ENCODE results near the gene FGD2.
"Not testable (repeated sequence)": the region's sequence is repeated elsewhere in the genome, so short reads cannot be mapped to it uniquely, and the experiment has no call there.

FGD2 gene

DNA sequence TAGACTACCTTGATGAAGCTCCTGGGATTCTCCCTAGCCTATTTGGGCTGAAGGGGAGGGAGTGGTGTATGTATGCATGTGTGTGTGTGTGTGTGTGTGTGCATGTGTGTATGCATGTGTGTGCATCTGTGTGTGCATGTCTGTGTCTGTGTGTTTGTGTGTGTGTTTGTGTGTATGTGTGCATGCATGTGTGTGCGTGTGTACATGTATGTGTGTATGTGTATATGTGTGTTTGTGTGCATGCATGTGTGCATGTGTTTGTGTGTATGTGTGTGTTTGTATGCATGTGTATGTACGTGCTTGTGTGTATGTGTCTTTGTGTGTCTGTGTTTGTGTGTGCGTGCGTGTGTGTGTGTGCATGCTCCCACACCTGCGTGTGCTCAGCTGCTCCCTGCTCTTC, 15.4 kb downstream of the FGD2 start:
- DNase-seq = no peak

DNA sequence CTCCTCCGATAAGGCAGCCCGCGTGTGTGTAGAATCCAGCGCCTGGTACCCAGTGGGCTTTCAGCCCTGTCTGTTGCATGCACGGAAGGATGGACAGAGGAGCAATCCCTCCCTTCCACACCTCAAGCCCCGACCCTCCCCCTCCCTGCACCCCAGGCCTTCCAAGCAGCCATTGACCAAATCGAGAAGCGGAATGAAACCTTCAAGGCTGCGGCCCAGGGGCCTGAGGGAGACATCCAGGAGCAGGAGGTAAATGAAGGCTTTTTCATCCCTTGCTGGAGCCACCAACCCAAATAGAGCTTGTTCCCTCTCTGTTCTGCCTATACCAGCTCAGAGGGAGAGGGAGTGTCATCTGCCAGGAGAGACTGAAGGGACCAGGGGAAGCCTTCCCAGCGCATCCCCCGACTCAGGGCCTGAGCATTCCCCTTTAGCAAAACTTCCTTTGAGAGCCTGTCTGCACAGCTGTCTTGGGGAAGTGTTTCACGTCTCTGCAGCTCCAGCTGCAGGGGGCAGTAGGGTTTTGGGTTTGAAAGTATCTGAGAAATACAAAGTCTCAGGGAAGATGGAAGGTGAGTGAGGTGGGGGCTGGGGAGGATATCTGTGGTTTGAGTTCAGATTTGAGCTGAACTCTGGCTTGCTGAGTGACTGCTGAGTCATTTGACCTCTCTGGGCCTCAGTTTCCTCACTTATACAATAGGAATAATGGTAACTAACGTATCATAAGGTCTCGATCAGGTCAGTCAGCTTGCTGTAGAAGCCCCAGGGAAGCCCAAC, 16.1 kb downstream of the FGD2 start:
- DNase-seq = peak; percentile 75 to 79

DNA sequence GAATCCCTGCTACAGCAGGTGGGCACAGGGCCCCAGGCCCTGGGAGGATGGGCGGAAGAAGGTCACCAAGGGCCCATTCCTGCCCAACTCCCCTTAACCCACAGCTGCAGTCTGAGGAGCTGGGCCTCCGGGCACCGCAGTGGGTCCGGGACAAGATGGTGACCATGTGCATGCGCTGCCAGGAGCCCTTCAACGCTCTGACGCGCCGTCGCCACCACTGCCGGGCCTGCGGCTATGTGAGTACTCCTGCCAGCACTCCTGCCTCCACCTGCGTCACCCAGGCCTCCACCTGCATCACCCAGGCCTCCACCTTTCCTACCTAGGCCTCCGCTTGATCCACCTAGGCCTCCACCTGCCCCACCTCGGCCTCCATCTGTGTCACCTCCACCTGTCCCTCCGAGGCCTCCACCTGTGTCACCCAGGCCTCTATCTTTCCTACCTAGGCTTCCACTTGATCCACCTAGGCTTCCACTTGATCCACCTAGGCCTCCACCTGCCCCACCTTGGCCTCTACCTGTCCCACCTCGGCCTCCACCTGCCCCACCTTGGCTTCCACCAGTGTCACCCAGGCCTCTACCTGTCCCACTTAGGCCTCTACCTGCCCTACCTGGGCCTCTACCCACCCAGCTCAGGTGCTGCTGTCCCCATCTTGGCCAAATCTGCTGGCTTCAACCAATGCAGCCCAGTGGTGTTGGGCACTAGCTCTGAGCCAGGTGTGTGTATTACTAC, 16.8 kb downstream of the FGD2 start:
- DNase-seq = no peak

DNA sequence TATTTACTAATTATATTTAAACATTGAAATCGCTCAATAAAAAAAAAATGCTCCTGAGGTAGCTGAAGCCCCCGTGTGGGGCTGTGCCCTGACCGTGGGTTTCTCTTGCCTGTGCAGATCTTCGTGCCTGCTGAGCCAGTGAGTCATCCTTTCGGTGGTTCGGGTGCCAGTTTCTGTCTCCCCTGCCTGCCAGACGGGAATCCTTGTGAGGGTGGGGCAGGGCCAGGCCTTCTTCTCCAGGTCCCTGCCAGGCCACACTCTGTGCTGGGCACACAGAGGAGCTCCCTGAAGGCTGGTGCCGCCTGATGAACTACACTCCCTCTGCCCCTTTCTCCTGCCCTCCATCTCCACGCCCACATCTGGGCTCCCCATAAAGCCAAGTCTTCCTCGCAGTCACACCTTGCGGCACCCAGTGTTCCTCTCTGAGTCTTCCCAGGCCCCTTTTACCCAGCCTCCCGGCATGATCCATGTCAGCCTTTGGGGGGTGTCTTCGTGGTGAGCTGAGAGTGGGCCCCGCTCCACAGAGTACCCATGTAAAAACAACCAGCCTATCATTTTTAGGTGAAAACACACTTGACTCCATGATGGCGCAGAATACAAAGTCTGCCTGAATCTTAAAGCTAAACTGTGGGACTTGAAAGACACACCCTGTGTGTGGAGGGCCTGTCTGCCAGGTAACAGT, 19.3 kb downstream of the FGD2 start:
- peak; percentile 77 to 82 for DNase-seq

DNA sequence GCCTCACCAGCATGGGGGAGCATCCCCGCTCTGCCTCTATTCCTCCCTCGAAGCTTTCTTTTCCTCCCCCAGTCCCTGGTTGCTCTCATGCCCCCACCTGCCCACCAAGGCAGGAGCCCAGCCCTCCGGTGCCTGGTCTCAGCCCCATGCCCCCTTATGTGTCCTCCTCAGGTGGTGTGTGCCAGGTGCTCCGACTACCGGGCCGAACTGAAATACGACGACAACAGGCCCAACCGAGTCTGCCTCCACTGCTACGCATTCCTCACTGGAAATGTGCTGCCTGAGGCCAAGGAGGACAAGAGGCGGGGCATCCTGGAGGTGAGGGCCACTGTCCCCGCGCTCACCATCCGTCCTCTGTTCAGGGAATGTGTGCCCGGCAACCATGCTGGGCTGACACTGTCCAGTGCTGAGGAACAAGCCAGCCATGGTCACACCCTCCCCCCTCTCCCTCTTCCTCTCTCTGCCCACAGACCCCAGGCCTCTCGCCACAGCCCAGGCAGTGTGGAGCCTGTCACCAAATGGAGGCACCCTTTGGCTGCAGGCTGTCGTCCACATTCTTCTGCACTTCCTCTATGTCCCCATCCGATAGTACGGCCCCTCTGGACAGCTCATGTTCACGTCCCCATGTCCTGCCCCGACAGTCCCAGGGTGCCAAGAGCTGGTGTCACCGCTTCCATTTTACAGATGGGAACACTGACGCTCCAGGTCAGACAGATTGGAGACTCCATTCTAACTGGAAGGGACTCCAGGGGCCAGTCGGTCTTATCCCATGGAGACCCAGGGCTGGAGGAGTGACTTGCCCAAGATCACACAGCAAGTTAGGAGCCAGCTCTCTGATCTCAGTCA, 20.4 kb downstream of the FGD2 start:
- DNase-seq = no peak

DNA sequence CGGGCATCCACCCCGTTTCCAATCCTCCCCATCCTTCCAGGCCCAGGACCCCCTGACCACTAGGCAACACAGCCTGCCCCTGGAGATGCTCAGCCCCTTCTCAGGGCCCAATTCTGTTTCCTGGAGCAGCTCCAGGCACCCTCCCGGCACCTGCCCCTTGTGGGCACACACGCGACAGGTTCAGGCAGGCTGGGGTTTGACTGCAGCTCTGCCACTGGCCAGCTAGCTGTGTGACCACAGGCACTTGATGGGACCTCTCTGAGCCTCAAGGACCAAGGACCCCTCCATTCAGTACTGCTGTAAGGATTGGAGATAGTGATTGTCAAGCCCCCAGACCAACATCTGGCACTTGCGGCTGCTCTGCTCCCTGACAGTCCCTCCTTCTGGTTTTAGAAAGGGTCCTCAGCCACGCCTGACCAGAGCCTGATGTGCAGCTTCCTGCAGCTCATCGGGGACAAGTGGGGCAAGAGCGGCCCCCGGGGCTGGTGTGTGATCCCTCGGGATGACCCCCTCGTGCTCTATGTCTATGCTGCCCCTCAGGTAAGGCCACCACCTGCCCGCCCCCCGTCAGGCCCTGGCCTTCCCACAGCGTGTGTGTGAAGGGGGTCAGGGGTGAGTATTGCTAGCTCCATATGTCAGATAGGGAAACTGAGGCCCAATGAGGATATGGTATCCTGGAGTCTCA, 21.7 kb downstream of the FGD2 start:
- DNase-seq = no peak

DNA sequence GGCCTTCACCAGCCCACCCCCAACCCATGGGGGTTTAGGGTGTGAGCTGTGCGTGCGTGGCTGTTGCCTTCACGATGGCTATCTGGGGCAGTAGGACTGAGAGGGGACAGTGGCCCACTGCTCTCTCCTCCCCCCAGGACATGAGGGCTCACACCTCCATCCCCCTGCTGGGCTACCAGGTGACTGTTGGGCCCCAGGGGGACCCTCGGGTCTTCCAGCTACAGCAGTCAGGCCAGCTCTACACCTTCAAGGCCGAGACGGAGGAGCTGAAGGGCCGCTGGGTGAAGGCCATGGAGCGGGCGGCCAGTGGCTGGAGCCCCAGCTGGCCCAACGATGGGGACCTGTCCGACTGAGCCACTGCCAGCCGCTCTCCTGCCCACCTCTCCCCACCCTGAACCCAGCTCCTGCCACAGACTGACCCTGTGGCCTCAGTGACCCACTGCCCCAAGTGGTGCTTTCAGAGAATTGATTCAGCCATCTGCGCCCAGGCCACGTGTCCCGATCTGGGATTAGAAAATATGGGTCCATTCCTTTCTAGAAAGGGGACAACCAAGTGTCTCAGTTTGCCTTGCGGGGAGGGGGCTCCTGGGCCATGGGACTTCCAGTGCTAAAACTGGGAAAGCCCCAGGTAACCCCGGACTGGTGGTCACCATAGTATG, 22.5 kb downstream of the FGD2 start:
- no peak for DNase-seq

DNA sequence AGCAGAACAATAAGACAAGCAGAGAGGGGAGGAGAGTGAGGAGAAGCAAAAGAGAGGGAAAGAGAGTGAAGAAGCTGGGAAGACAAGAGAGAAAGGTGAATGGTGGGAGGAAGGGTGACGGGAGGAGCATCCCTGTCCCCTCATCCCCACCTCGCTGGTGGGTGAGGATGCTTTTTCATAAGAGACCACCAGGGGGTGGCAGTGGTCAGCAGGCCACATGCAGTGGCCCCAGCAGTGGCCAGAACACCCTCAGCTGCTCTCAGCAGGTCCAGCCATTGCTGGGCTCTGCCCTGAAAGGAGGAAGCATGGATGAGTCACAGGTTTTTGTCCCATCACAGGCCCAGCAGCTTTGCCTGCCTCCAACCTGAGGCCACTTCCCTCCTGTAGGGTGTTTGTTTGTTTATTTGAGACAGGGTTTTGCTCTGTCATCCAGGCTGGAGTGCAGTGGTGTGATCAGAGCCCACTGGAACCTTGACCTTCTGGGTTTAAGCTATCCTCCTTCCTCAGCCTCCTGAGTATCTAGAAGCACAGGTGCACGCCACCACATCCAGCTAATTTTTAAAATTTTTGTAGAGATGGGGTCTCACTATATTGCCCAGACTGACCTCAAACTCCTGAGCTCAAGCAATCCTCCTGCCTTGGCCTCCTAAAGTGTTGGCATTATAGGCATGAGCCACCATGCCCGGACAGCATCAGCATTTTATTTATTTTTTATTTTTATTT, 24.0 kb downstream of the FGD2 start:
- DNase-seq = peak; percentile 68 to 70

DNA sequence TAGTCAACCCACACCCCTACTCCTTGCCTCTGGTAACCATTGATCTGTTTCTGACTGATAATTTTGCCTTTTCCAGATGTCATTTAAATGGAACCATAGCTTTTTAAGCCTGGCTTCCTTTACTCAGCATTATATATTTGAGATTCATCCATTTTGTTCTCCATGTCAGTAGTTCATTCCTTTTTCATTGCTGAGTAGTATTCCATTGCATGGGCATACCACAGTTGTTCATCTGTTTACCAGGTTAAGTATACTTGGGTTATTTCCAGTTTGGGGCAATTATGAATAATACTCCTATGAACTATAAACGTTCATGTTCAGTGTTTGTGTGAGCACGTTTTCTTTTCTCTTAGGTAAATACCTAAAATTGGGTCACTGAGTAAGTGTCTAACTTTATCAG, 25.1 kb downstream of the FGD2 start:
- DNase-seq = no peak

DNA sequence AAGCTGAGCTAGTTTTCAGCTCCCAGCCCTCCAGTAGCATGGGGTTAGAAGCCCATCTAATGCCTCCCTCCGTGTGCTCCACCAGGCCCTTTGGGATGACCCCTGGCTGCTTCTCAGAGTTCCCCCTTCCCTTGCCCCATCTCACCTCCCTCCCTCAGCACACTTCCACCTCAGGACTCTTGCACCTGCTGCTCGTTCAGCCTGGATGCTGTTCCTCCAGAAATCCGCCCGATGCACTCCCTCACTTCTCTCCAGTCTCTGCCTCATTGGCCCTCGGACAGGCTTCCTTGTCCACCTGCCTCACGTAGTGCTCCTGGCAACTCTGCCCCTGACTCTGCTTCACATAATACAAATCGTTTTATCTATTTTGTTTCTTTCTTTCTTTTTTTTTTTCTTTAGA, 26.8 kb downstream of the FGD2 start:
- no peak for DNase-seq

DNA sequence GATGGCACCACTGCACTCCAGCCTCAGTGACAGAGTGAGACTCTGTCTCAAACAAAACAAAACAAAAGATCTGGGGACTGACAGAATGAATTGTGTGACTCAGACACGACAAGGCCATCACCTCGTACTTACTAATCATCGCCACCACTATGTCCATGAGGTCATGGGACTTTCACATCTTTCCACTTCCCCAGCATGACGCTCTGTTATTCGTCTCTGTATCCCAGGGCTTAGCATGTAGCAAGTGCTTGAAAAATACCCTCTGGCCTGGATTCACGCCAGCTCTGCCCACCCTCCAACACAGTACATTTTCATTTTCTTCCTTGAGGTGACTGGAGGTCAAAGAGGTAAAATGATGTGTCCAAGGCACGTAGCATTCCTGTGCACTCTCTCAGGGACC, 27.8 kb downstream of the FGD2 start:
- DNase-seq = peak; percentile 74 to 75

DNA sequence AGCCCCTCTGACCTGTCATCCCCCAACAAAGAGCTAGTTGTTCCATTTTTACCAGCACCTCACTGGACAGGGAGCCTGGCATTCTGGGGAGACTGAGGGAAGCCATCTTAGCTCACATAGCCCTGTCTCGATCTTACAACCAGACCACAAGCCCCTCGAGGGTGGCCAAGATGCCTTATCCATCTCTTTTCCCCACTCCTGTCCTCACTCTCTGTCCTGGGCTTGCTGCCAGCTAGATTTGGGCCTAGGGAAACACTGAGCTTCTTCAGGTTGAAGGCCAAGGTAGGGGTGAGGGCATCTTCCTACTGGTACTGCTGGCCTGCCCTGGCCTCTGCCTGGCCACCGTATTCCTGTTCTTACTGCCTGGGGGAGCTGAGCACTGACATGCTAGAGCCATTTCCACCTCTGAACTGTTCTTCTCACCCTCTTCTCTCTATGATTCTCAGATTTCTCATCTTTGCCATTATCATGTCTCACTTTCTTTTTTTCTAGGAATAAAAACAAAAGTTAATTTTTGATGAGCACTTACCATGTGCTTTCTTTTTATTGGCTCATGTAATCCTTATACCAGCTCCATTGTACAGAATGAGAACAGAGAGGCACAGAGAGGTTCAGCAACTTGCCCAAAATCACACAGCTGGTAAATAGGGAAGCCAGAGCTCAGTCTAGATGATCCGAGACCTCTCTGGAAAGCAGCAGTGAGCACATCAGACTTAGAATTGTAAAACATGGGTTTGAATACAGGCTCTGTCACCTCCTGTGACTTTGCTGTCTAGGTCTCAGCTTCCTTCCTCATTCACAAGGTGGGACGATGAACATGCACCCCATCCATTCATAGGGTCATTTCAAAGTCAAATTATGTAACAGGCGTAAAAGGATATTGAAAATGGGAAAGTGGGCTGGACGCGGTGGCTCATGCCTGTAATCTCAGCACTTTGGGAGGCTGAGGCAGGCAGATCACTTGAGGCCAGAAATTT, 28.7 kb downstream of the FGD2 start:
- DNase-seq = peak; percentile 54 to 58

DNA sequence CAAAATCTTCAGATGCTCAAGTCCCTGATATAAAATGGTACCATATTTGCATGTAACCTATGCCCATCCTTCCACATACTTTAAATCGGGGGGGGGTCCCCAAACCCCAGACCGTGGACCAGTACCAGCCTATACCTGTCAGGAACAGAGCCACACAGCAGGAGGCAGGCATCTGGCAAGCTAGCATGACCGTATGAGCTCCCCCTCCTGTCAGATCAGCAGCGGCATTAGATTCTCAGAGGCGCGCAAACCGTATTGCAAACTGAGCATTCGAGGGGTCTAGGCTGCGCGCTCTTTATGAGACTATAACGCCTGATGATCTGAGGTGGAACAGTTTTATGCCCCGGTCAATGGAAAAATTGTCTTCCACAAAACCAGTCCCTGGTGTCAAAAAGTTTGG, 30.7 kb downstream of the FGD2 start:
- DNase-seq = no peak

DNA sequence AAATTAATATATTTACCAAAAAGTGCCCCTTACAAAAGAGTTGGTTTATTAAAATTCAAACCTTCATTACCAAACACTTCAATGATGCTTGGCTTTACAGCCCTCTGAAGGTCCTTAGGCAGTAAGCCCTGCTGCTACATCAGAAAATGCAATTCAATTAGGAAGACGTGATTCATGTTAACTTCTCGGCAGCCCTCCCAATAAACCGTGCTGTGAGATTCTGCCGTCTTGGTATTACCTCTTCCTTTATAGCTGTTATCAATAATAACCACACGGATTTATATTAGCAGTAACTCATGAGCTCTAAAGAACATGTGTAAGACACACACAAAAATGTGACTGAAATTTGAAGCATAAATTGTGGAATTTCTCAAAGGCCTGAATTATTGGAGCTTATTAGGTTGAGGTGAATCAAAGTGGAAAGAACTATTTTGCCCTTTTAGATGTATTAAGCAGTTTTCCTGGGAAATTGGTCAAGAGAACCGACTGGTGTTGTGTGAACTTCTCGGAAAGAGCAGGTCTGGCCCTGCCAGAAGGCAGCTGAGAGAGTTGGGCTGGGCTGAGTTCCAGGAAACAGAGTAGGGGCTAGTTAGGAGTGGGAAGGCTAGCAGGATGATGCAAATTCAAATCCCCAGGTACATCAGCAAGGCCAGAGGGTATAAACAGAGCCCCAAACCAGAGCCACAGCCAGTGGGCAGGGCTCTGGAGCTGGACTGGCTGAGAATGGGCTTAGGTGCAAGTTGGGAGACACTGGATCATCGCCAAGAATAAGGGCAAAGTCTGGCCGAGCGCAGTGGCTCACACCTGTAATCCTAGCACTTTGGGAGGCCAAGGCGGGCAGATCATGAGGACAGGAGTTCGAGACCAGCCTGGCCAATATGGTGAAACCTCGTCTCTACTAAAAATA, 33.1 kb downstream of the FGD2 start:
- DNase-seq = no peak

DNA sequence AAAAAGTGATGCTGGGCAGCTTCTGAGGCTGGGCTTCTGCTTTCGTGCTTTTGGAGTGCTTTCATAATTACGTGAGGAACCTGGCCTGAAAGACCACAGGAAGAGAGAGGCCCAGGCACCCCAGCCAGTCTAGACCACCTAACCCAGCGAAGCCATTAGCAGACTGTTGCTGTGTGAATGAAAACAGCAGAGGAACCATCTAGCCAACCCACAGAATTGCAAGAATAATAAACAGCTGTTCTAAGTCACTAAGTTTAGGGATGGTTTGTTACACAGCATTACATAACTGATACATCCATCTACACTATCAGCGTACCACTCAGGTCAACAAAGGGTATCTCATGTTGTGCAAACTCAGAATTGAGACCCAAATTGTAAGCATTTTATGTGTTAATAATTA, 34.5 kb downstream of the FGD2 start:
- DNase-seq = no peak

DNA sequence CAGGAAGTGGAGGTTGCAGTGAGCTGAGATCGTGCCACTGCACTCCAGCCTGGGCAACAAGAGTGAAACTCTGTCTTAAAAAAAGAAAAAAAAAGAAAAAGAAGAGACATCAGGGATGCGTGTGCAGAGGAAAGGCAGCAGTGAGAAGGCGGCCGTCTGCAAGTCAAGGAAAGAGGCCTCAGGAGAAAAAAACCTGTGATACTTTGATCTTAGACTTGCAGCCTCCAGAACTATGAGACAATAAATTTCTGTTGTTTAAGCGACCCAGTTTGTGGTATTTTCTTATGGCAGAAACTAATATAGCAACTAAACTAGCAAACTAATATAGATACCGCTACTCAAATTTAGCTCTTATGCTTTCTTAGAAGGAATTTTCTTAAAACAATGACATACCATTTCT, 36.1 kb downstream of the FGD2 start:
- no peak for DNase-seq

DNA sequence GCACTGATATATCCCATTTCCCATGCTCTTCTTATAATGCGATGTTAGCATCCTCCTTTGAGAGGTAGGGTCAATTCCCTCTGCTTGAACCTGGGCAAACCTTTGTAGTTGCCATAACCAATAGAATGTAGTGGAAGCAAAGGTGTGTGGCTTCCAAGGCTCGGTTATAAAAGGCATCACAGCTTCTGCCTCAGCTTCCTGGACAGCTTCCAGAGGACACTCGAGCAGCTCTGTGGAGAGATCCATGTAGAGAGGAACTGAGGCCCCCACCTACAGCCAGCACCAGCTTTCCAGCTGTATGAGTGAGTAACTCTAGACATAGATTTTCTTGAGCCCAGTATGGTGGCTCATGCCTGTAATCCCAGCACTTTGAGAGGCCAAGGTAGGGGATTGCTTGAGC, 36.7 kb downstream of the FGD2 start:
- DNase-seq = no peak

DNA sequence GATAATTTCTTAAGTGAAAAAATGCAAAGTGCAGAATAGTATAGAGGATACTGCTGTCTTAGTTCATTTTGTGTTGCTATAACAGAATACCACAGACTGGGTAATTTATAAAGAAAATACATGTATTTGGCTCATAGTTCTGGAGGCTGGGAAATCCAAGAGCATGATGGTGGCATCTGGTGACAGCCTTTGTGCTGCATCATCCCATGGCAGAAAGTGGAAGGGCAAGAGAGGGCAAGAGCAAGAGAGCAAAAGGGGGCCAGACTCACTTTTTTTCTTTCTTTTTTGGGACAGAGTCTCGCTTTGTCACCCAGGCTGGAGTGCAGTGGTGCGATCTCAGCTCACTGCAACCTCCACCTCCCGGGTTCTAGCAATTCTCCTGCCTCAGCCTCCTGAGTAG, 37.6 kb downstream of the FGD2 start:
- DNase-seq = not testable (repeated sequence)

DNA sequence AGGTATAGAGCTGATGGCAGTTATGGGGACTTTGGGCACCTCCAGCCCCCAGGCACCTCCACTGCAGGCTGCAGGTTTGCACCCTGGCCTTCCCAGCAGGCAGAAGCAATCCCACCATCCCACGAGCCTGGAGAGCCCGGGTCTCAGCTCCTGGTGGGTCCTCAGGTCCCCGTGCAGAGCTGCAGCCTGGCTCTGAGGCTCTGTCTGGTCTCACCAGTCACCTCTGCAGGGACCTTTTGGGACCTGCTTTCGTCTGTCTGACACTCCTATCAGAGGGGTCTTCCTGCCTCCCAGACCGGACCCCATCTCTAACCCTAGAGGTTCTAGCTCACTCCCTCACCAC, 41.9 kb downstream of the FGD2 start:
- DNase-seq = no peak

Measured in activated T-cell treated with anti-CD3 and anti-CD28 coated beads, Interleukin-2, amount 50 U/mL, for 48 hours (primary cell).